ENCODE results near the gene ROS1.
A peak's percentile ranks its signal among the peaks of the same experiment; 100 is the strongest.

Gene ROS1

GRCh38 chr6:117440706-117441525, 15.2 kb upstream of the ROS1 start:
- DNase-seq, result no peak

GRCh38 chr6:117432273-117432672, 6.5 kb upstream of the ROS1 start:
- no peak for DNase-seq

GRCh38 chr6:117423754-117424153, 2.0 kb downstream of the ROS1 start:
- DNase-seq, result no peak

- DNase-seq, result no peak
Observed at GRCh38 chr6:117418320-117418719, 7.4 kb downstream of the ROS1 start.

- DNase-seq, result no peak
Observed at GRCh38 chr6:117417851-117418250, 7.9 kb downstream of the ROS1 start.

- DNase-seq, result peak; percentile 57 to 64
Observed at GRCh38 chr6:117414770-117415169, 11.0 kb downstream of the ROS1 start.

- DNase-seq, result no peak
Observed at GRCh38 chr6:117411474-117411873, 14.3 kb downstream of the ROS1 start.

- no peak for DNase-seq
Observed at GRCh38 chr6:117409863-117410262, 15.9 kb downstream of the ROS1 start.

GRCh38 chr6:117409420-117409819, 16.3 kb downstream of the ROS1 start:
- DNase-seq, result no peak

- no peak for DNase-seq
Observed at GRCh38 chr6:117404548-117404947, 21.2 kb downstream of the ROS1 start.

GRCh38 chr6:117401799-117402198, 23.9 kb downstream of the ROS1 start:
- DNase-seq, result no peak

GRCh38 chr6:117399924-117400323, 25.8 kb downstream of the ROS1 start:
- DNase-seq, result no peak

- DNase-seq, result no peak
Observed at GRCh38 chr6:117399126-117399525, 26.6 kb downstream of the ROS1 start.

GRCh38 chr6:117397536-117398227, 28.1 kb downstream of the ROS1 start:
- no peak for DNase-seq

GRCh38 chr6:117396228-117396627, 29.5 kb downstream of the ROS1 start:
- no peak for DNase-seq

- DNase-seq, result no peak
Observed at GRCh38 chr6:117395164-117395563, 30.6 kb downstream of the ROS1 start.

- DNase-seq, result no peak
Observed at GRCh38 chr6:117393045-117393444, 32.7 kb downstream of the ROS1 start.

- no peak for DNase-seq
Observed at GRCh38 chr6:117391874-117392583, 33.7 kb downstream of the ROS1 start.

- no peak for DNase-seq
Observed at GRCh38 chr6:117389227-117390057, 36.3 kb downstream of the ROS1 start.

- no peak for DNase-seq
Observed at GRCh38 chr6:117387454-117387974, 38.2 kb downstream of the ROS1 start.

GRCh38 chr6:117384659-117385058, 41.1 kb downstream of the ROS1 start:
- no peak for DNase-seq

GRCh38 chr6:117381749-117382148, 44.0 kb downstream of the ROS1 start:
- DNase-seq, result no peak

- DNase-seq, result no peak
Observed at GRCh38 chr6:117380298-117380697, 45.4 kb downstream of the ROS1 start.

Data from SHP77 (cell line).